Stimulated activated naive CD4-positive, alpha-beta T cell (primary cell): Measurements from ENCODE around the gene TMEM260.
"Not testable (repeated sequence)": the region's sequence is repeated elsewhere in the genome, so short reads cannot be mapped to it uniquely, and the experiment has no call there.

Experiments
- DNase-seq, 6 experiments: peaks; one replicate each; lab custom pipeline; 2025; lab: John Stamatoyannopoulos, UW

TMEM260 gene

DNA sequence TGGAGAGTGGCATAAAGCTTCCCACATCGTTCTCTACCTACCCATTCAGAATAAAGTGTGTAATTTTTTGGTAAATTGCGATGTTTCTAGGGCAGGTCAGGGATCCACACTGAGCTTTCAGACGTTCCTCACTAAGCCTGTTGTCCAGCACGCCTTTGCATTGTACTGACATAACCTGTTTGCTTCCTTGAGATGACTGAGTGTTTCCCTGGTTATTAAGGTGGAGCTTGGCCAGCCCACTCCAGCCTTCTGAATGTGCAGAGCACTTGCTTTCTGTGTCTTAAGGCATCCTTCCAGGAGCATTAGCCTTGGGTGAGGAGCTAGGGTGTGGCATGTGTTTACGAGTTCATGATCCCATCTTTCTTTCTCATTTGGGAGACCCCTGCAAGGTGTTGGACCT lies 96.4 kb downstream of the TMEM260 start:
- no peak for DNase-seq

DNA sequence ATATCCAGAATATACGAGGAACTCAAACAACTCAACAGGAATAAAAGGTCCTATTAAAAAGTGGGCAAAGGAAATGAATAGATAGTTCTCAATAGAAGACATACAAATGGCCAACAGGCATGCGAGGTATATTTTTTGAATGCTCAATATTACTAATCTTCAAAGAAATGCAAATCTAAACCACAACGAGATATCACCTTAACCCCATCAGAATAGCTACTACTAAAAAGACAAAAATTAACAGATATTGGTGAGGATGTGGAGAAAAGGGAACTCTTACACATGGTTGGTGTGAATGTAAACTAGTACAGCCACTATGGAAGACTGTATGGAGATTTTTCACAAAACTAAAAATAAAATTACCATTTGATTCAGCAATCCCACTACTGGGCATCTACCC lies 99.2 kb downstream of the TMEM260 start:
- DNase-seq = no peak

DNA sequence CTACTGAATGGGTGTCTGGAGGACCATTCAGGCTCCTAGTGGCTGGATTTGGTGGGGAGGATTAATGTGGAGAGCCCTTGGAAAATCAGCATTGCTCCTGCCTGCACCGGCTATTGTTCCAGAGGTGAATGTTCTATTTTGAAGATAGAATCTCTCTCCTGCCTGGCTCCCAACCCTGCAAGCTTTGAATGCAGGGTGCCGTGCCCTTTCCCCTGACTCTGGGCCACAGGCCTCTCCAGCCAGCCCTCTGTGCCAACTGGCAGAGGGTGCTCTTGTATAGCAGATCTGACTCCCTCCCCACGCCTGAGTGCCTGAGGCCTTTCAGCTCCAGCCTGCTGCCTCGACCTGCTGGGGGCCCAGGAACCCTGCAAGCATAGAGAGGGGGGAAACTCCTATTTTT lies 106.8 kb downstream of the TMEM260 start:
- DNase-seq = no peak

DNA sequence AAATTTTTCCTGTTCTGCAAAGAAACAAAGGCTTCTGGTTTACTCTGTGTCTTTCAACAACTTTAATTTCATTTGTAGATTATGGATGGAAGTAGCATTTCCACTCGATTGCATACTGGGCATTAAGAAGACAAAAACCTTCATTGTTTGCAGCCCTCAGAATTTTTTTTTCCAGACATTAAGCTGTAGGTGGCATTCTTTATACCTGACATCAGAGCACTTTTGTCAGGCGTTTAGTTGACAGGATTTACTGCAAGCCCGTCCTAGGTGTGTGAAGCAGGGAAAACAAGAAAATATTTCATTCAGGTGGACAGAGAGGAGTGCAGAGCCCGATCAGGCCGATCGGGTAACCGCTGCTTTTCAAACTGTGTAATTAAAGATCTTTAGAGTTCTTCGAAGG lies 107.5 kb downstream of the TMEM260 start:
- DNase-seq = no peak

DNA sequence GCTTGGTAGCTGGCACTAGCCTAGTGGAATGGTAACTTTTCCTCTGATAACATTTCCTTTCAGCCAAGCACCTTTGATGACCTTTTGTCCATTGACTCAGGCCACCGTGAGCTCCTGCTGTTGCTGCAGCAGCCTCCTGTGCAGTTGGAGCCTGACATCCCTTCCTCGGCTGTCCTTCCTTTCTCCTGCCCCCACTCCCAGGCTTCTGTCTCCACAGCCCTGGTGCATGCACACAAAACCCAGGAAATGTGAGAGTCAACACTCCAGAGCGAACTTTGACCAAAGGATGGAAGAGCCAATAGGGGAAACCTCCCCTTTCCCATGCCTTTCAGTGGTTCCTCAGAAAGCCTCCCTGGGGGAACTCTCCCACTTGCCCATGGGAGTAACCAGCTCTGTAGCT lies 115.0 kb downstream of the TMEM260 start:
- no peak for DNase-seq

DNA sequence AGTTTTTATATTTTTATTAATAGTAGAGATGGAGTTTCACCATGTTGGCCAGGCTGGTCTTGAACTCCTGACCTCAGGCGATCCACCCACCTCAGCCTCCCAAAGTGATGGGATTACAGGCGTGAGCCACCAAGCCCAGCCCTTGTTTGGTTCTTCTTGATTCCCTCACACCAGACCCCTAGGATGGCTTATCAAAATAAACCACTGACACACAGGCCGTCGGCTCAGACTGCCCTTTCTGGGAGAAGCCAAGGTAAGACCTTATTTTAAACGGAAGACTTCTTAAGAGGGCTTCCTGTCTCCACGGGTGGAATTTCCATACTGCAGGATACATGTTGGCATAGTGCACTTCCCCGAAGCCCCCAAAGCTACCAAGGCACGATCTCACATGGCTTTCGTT lies 115.6 kb downstream of the TMEM260 start:
- DNase-seq = not testable (repeated sequence)
